OCI-LY1 (cell line): ENCODE data around the gene TMEM213.

Experiments used
- CTCF ChIP-seq: fragments of 200-600 bp; sonication (generic), shearing (Covaris generic); IDR thresholded peaks from 2 replicates; pipeline ENCODE4 v1.5.1; 2017; ENCODE audit warnings: mild to moderate bottlenecking, antibody characterized with exemption, low read length, moderate library complexity, mixed read lengths
- EZH2 ChIP-seq: fragments of 200-600 bp; sonication (generic), shearing (Covaris generic); IDR thresholded peaks from 2 replicates; pipeline ENCODE4 v1.8.0; 2017; ENCODE audit warnings: borderline replicate concordance, mixed run types, mild to moderate bottlenecking, antibody characterized with exemption, low read length, moderate library complexity, mixed read lengths

GRCh38 chr7:138864667-138865066, 66.9 kb downstream of the TMEM213 start:
- TF ChIP-seq CTCF (no peak), EZH2 (no peak)
